Measurements from ENCODE around the gene PDXP. TPM values are rescaled to one million over a fixed set of nuclear protein-coding genes. Genes with fewer than 3 reads are reported as not detected.

Gene PDXP
- total and polyA plus RNA-seq, 12 donors = 5.3 to 29.9 (median 21.2) TPM

- DNase-seq = peak; percentile 66 to 70
- H3K36me3 ChIP-seq = peaks cover 0 to 38% (median 3%) of the 10 kb centered on the region in 9 donors
- no peak for TF ChIP-seq CTCF (IDR thresholded peaks at IDR 0.05)
- no peaks in the 10 kb centered on the region for H3K9me3 ChIP-seq
- peak overlapping the region; percentile 88 to 99 (median 95) for H3K27ac ChIP-seq
- WGBS, 2 donors = 8 to 9% methylated on average over 17 of the region's 17 CpGs
- peak; percentile 0 to 52 (median 25) for ATAC-seq
- no peaks in the 10 kb centered on the region for H3K27me3 ChIP-seq
- intact Hi-C loops (cut with DNase I) = loop anchor here in 4 of 10 donors (1.0 to 5.0 kb wide), 4 partner anchors 17 to 77 kb away; partner anchors contain the start of gene PDXP (in 4 of the 4)
- peaks cover 10 to 57% (median 48%) of the 10 kb centered on the region in 9 donors for H3K4me1 ChIP-seq
- H3K4me3 ChIP-seq = peak overlapping the region; percentile 23 to 79 (median 72)
These were observed 17.6 kb downstream of the PDXP start for GRCh38 chr22:37675930-37676735.

GRCh38 chr22:37676736-37677492, 18.4 kb downstream of the PDXP start:
- H3K4me3 ChIP-seq = peak overlapping the region; percentile 23 to 79 (median 72)

GRCh38 chr22:37677493-37677974, 19.0 kb downstream of the PDXP start:
- Histone ChIP-seq H3K27ac (peak overlapping the region in 9 of 10 donors; percentile 88 to 99 (median 95)), H3K4me3 (peak overlapping the region in 9 of 10 donors; percentile 51 to 79 (median 73)), H3K27me3 (no peaks in the 10 kb centered on the region), H3K4me1 (peaks cover 12 to 64% (median 56%) of the 10 kb centered on the region in 9 donors), H3K36me3 (peaks cover 0 to 38% (median 3%) of the 10 kb centered on the region in 9 donors), H3K9me3 (no peaks in the 10 kb centered on the region)
- ATAC-seq = no peak
- 56 to 67% methylated on average over 15 of the region's 15 CpGs for WGBS, 2 donors
- TF ChIP-seq CTCF (IDR thresholded peaks at IDR 0.05) = no peak
- intact Hi-C loops (cut with DNase I) = loop anchor here in 2 of 10 donors (2.0 to 5.0 kb wide), 2 partner anchors 19 to 70 kb away; partner anchors contain the start of gene PDXP (in 1 of the 2)
- no peak for DNase-seq

More at GRCh38 chr22:37676736-37677492, 18.4 kb downstream of the PDXP start:
- H3K27me3 ChIP-seq = no peaks in the 10 kb centered on the region
- intact Hi-C loops (cut with DNase I) = loop anchor here in 2 of 10 donors (2.0 to 5.0 kb wide), 2 partner anchors 18 to 70 kb away; partner anchors contain the start of gene PDXP (in 1 of the 2)
- 3 to 5% methylated on average over 42 of the region's 42 CpGs for WGBS, 2 donors
- no peaks in the 10 kb centered on the region for H3K9me3 ChIP-seq
- peak overlapping the region; percentile 88 to 99 (median 95) for H3K27ac ChIP-seq
- H3K4me1 ChIP-seq = peaks cover 12 to 64% (median 55%) of the 10 kb centered on the region in 9 donors
- peaks cover 0 to 38% (median 3%) of the 10 kb centered on the region in 9 donors for H3K36me3 ChIP-seq
- ATAC-seq (peak; percentile 22 to 62 (median 36)), DNase-seq (peak; percentile 82 to 89)
- no peak for TF ChIP-seq CTCF (IDR thresholded peaks at IDR 0.05)

GRCh38 chr22:37678372-37678771, 19.8 kb downstream of the PDXP start:
- TF ChIP-seq CTCF (IDR thresholded peaks at IDR 0.05) = no peak
- 57 to 72% methylated on average over 18 of the region's 18 CpGs for WGBS, 2 donors
- Histone ChIP-seq H3K4me1 (peaks cover 12 to 64% (median 56%) of the 10 kb centered on the region in 9 donors), H3K27me3 (no peaks in the 10 kb centered on the region), H3K9me3 (no peaks in the 10 kb centered on the region), H3K27ac (peak overlapping the region in 4 of 10 donors; percentile 12 to 99 (median 91)), H3K36me3 (peaks cover 0 to 38% (median 3%) of the 10 kb centered on the region in 9 donors), H3K4me3 (peak overlapping the region in 4 of 10 donors; percentile 72 to 79 (median 74))
- DNase-seq = no peak
- no peak for ATAC-seq
- intact Hi-C loops (cut with DNase I) = loop anchor here in 1 of 10 donors (5.0 kb wide), 1 partner anchor 69 kb away; no protein-coding TSS in a partner anchor

Measured in heart right ventricle (tissue), 16 donors.